KOPT-K1 (cell line): ENCODE data around the gene SCN10A.

ENCODE experiments used
- H3K27ac ChIP-seq: fragments of 200-600 bp; sonication (generic); 2 replicates; pipeline ENCODE4 v1.5.1; 2016; ENCODE audit warnings: antibody characterized with exemption, mild to moderate bottlenecking, low read depth, low read length; ENCODE audit not compliant: poor library complexity, severe bottlenecking
- H3K36me3 ChIP-seq: fragments of 200-600 bp; sonication (generic); 2 replicates; pipeline ENCODE4 v1.5.1; 2017; ENCODE audit warnings: antibody characterized with exemption, mild to moderate bottlenecking, low read length, moderate library complexity; ENCODE audit not compliant: insufficient read depth
- H3K9me3 ChIP-seq: fragments of 200-600 bp; sonication (generic); 2 replicates; pipeline ENCODE4 v1.5.1; 2017; ENCODE audit warnings: antibody characterized with exemption, low read length, mild to moderate bottlenecking; ENCODE audit not compliant: insufficient read depth, poor library complexity, severe bottlenecking

Gene SCN10A

GRCh38 chr3:38658841-38659240, 157.2 kb downstream of the SCN10A start:
- Histone ChIP-seq H3K36me3 (no peaks in the 10 kb centered on the region), H3K9me3 (peaks cover 22% of the 10 kb centered on the region), H3K27ac (no peak overlapping the region)

GRCh38 chr3:38657369-38657768, 158.6 kb downstream of the SCN10A start:
- Histone ChIP-seq H3K9me3 (peaks cover 10% of the 10 kb centered on the region), H3K36me3 (no peaks in the 10 kb centered on the region), H3K27ac (no peak overlapping the region)

DNA sequence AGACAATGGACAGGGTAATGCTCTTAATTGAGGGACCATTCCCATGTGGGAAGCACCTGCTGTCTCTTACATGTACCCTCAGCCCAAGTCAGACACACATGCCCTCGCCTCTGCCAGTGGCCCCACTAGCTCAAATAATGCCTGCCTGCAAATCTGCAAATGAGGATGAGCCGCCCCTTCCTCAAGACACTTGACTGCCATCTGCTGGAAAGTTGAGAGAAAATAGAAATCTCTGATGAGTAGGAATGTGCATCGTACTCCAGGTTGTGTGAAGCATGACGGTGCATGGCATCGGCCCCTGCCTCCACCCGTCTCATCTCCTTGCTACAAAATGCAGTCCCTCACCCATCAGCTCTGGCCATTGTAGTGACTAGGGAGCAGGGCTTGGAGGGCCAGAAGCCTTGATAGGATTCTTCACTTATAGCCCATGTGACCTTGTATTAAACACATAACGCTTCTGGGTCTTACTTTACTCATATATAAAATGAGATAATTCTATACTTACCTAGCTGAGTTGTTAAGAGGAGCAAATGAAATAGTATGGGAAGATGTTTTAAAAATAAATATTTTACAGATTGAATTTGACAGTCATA, 160.2 kb downstream of the SCN10A start:
- Histone ChIP-seq H3K27ac (no peak overlapping the region), H3K9me3 (no peaks in the 10 kb centered on the region), H3K36me3 (no peaks in the 10 kb centered on the region)

DNA sequence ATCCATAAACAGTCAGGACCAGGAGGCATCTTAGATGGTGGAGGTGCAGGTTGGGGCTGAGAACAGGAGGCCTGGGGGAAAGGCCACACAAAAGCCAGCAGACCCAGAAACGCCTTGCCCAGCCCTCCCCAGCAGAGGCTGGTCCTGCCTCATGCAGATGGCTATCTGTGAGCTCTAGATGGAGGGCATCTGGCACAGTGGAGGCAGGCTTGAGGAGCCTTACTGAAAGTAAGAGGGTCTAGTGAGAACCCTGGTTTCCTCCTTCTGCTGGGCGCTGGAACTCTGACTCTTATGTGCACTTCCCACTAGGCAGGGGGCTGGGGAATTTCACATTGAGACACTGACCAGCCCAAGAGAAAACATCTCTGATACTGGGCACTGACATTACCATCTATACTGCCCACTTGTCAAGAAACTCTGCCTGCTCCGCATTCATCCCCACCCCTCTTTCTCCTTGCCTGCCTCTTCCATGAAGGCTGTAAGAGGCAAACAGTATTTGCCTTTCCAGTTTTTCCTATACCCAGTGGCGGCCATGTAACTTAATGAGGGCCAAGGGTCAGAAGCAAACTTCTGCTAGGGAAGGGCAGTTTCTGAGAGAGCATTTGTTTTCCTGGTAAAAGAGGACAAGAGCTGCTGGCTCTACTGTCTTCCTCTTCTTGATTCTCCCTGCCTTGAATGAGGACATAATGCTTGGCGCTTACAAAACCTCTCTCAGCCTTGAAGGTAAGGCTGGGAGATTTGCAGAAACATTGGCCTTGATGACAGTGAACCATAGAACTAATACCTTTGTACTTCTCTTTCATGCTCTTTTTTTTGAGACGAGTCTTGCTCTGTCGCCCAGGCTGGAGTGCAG, 162.1 kb downstream of the SCN10A start:
- H3K27ac ChIP-seq = no peak overlapping the region
- no peaks in the 10 kb centered on the region for H3K36me3 ChIP-seq
- no peaks in the 10 kb centered on the region for H3K9me3 ChIP-seq

- H3K36me3 ChIP-seq = no peaks in the 10 kb centered on the region
- no peak overlapping the region for H3K27ac ChIP-seq
- H3K9me3 ChIP-seq = no peaks in the 10 kb centered on the region
Observed at GRCh38 chr3:38652934-38653333, 163.1 kb downstream of the SCN10A start.

DNA sequence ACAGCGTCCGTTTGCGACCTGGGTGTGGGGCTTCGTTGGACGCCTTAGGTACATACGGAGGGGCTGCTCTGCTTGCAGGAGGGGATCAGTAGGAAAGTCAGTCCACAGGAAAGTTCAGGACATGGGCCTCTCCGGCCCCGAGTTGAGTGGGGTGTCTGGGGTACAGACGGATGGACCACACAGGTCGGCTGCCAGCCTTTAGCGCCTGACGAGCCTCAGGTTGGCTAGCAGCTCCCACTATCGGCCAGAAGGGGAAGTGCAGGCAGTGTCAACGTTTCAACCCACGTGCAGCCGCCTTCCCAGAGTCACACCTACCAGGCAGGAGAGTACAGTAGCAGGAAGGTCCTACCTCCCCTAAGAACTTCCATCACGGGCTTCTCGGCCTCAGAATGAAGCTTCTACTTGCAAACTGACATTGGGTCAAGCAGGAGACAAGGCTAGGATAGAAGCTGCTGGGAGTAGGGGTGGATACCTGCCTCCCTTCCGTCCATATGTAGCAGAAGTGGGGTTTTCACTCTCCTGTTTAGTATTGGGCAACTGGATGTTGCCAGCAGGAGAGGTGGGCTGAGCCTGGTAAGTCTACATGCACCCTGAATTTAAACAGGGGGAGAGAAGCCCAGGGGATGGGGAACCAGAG, 164.7 kb downstream of the SCN10A start:
- Histone ChIP-seq H3K27ac (no peak overlapping the region), H3K9me3 (no peaks in the 10 kb centered on the region), H3K36me3 (no peaks in the 10 kb centered on the region)

DNA sequence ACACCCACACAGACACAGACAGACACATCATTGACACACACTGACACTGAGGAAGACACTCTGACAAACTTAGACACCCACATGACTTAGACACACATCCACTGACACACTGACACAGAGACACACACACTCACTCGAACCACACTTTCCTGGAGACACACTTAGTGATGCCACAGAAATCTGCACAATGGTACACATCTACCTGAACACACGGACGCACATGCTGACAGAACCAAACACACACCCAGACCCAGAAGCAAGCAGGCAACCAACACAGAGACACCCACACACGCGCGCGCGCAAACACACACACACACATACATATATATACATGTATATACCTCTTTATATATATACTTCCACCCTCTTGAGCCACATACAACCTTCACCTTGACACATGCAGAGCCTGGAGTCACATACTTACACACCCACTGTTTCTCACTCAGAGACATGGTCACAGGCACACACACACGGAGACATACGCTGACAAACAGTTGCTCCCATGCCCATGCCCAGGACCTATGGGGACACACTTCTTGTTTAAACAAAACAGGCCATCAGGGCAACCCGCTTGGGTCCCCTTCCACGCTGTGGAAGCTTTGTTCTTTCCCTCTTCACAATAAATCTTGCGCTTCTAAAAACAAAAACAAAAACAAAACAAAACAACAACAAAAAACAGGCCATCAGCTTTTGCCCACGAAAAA, 165.6 kb downstream of the SCN10A start:
- no peaks in the 10 kb centered on the region for H3K36me3 ChIP-seq
- H3K27ac ChIP-seq = no peak overlapping the region
- no peaks in the 10 kb centered on the region for H3K9me3 ChIP-seq

DNA sequence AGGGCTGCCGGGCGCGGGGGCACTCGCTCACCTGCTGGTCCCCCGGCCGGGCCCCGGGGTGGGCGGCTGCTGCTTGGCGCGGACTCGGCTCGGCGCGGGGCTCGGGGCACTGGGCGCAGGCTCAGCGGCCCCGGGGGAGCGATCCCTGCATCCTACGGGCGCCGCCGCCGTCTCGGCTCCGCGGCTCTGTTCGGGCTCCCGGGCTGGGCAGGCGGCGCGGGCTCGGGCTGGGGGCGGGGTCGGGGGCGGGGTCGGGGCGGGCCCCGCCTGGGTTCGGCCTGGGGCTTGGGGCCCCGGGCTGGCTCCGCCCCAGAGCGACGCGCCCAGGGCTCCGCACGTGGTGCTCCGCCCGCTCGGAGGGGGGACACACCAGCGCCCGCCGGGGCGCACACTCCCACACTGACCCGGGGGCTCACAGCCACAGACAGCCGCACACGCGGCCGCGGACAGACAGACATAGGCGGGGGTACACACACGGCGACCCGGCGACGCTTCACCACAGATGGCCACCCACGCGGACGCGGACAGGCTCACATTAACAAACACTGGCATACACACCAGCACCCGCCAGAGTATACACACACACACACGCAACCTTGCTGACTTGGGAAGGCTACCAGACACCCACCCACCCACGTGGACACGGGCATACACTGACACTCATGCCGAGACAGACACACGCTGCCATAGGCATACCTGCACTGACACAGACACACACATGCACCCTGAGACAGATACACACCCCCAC, 166.3 kb downstream of the SCN10A start, which contains the start of gene SCN5A:
Gene SCN5A (minus strand): TSS at position 188 of the 748 bp plus-strand sequence. CDS start 16,380 bp downstream, outside the sequence.
- H3K27ac ChIP-seq = no peak within 1 kb of the TSS
- H3K9me3 ChIP-seq = no peaks in the 10 kb centered on the region
- H3K36me3 ChIP-seq = no peaks in the 10 kb centered on the region

DNA sequence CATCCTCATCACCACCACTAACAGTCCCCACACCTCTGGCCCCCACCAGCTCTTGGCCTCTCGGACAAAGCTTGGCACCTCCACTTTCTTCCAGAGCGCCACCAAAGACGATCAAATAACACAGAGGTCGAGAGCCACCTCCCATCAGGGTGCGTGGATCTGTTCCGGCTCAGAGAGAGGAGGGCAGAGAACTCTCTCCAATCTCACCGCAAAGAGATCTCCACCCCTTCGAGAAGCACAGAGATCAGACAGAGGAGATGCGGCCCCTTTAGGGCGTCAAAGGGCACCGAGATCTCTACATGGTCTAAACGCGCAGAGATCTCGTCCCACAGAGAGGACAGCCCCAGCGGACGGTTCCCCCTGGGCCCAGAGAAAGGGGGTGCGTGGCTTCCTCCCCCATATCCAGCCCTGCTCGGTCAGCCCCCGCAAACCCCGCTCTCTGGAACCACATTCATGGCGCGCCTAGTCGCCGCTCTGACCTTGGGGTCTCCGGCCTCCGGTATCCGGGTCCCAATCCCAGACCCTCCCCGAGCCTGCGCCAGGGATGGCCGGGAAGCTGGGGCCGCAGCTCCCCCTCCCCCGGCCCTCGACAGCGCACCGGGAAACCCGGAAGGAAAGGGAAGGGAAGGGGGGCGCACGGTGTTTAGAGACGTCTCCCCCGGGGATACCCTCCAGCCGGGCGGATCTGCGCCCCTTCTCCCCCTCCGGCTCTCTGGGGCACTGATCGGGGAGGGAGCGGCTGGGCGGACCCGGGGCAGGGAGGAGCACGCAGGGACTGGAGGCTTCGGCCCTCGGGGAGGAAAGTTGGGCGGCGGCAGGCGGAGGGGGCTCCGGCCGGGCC, 167.1 kb downstream of the SCN10A start:
- H3K27ac ChIP-seq = no peak overlapping the region
- H3K36me3 ChIP-seq = no peaks in the 10 kb centered on the region
- H3K9me3 ChIP-seq = no peaks in the 10 kb centered on the region

GRCh38 chr3:38648024-38648658, 167.9 kb downstream of the SCN10A start:
- H3K27ac ChIP-seq = no peak overlapping the region
- H3K36me3 ChIP-seq = no peaks in the 10 kb centered on the region
- H3K9me3 ChIP-seq = no peaks in the 10 kb centered on the region

DNA sequence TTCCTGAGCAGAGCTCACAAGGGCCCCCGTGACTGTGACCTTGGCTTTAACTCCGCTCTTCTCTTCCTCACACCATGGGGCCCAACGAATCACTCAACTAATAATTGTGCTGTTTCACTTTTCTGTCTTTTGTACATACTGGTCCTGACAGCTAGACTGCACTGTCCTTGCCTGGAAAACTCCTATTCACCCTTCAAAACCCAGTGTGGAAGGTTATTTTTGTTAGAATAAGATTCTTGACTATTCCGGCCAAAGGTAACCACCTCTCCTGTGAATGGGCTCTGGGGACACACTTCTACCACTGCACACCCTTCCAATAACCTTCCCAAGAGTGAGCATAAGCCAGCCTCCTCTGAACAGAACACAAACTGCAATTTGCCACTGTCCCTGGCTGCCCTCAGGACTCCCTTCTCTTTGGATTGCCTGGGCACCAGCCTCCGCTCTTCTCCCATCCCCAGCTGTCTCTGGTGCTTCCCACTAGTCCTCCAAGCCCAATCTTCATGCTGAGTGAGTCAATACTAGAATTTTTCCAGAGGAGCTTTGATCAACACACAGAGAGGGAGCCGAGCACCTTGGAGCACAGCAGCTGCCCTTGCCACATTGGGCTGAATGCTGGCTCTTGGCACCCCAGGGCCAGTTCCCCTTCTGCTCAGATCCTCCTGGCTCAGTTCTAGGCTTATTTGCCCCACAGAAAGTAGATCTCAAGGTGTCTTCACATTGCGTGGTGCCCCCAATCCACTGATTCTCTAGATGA, 168.6 kb downstream of the SCN10A start:
- no peak overlapping the region for H3K27ac ChIP-seq
- H3K9me3 ChIP-seq = no peaks in the 10 kb centered on the region
- no peaks in the 10 kb centered on the region for H3K36me3 ChIP-seq
